ENCODE measurements around the gene MOCS1.

Gene MOCS1

GRCh38 chr6:39931607-39932006 lies 2.7 kb downstream of the MOCS1 start:
- Histone ChIP-seq H3K4me3 (ENCODE audit: low read depth in 1 of 2, low read length in 2 of 2) (no peak overlapping the region), H3K36me3 (ENCODE audit: insufficient read depth, low read length) (no peaks in the 10 kb centered on the region), H3K9me3 (ENCODE audit: low read length) (no peaks in the 10 kb centered on the region), H3K9ac (ENCODE audit: low read length) (no peak overlapping the region), H3K27ac (ENCODE audit: low read depth, low read length) (no peak overlapping the region), H3K27me3 (ENCODE audit: control insufficient read depth in 1 of 2, insufficient read depth in 2 of 2, low read length in 2 of 2) (no peaks in the 10 kb centered on the region), H3K4me1 (ENCODE audit: insufficient read depth, low read length) (peaks cover 21% of the 10 kb centered on the region)

- Histone ChIP-seq H3K9me3 (ENCODE audit: low read length) (no peaks in the 10 kb centered on the region), H3K27me3 (ENCODE audit: control insufficient read depth in 1 of 2, insufficient read depth in 2 of 2, low read length in 2 of 2) (no peaks in the 10 kb centered on the region), H3K36me3 (ENCODE audit: insufficient read depth, low read length) (peaks cover 2% of the 10 kb centered on the region), H3K9ac (ENCODE audit: low read length) (no peak overlapping the region), H3K4me1 (ENCODE audit: insufficient read depth, low read length) (peaks cover 21% of the 10 kb centered on the region), H3K27ac (ENCODE audit: low read depth, low read length) (no peak overlapping the region), H3K4me3 (ENCODE audit: low read depth in 1 of 2, low read length in 2 of 2) (no peak overlapping the region)
Measured at GRCh38 chr6:39930540-39930939, 3.7 kb downstream of the MOCS1 start.

GRCh38 chr6:39929733-39930461 lies 4.4 kb downstream of the MOCS1 start:
- peaks cover 18% of the 10 kb centered on the region for H3K4me1 ChIP-seq (ENCODE audit: insufficient read depth, low read length)
- H3K9ac ChIP-seq (ENCODE audit: low read length): no peak overlapping the region
- H3K27me3 ChIP-seq (ENCODE audit: control insufficient read depth in 1 of 2, insufficient read depth in 2 of 2, low read length in 2 of 2): no peaks in the 10 kb centered on the region
- no peak overlapping the region for H3K4me3 ChIP-seq (ENCODE audit: low read depth in 1 of 2, low read length in 2 of 2)
- peaks cover 5% of the 10 kb centered on the region for H3K36me3 ChIP-seq (ENCODE audit: insufficient read depth, low read length)
- no peaks in the 10 kb centered on the region for H3K9me3 ChIP-seq (ENCODE audit: low read length)
- no peak overlapping the region for H3K27ac ChIP-seq (ENCODE audit: low read depth, low read length)

- peaks cover 13% of the 10 kb centered on the region for H3K4me1 ChIP-seq (ENCODE audit: insufficient read depth, low read length)
Measured at GRCh38 chr6:39929039-39929732, 5.1 kb downstream of the MOCS1 start.

GRCh38 chr6:39927159-39927558 lies 7.1 kb downstream of the MOCS1 start:
- no peak overlapping the region for H3K9ac ChIP-seq (ENCODE audit: low read length)
- H3K36me3 ChIP-seq (ENCODE audit: insufficient read depth, low read length): peaks cover 5% of the 10 kb centered on the region
- no peaks in the 10 kb centered on the region for H3K27me3 ChIP-seq (ENCODE audit: control insufficient read depth in 1 of 2, insufficient read depth in 2 of 2, low read length in 2 of 2)
- no peaks in the 10 kb centered on the region for H3K9me3 ChIP-seq (ENCODE audit: low read length)
- no peak overlapping the region for H3K27ac ChIP-seq (ENCODE audit: low read depth, low read length)
- H3K4me1 ChIP-seq (ENCODE audit: insufficient read depth, low read length): no peaks in the 10 kb centered on the region
- no peak overlapping the region for H3K4me3 ChIP-seq (ENCODE audit: low read depth in 1 of 2, low read length in 2 of 2)

More at GRCh38 chr6:39929039-39929732, 5.1 kb downstream of the MOCS1 start:
- Histone ChIP-seq H3K9me3 (ENCODE audit: low read length) (no peaks in the 10 kb centered on the region), H3K36me3 (ENCODE audit: insufficient read depth, low read length) (peaks cover 5% of the 10 kb centered on the region), H3K4me3 (ENCODE audit: low read depth in 1 of 2, low read length in 2 of 2) (no peak overlapping the region), H3K9ac (ENCODE audit: low read length) (no peak overlapping the region), H3K27ac (ENCODE audit: low read depth, low read length) (no peak overlapping the region), H3K27me3 (ENCODE audit: control insufficient read depth in 1 of 2, insufficient read depth in 2 of 2, low read length in 2 of 2) (no peaks in the 10 kb centered on the region)

GRCh38 chr6:39926668-39927067 lies 7.6 kb downstream of the MOCS1 start:
- H3K4me1 ChIP-seq (ENCODE audit: insufficient read depth, low read length): no peaks in the 10 kb centered on the region
- no peaks in the 10 kb centered on the region for H3K27me3 ChIP-seq (ENCODE audit: control insufficient read depth in 1 of 2, insufficient read depth in 2 of 2, low read length in 2 of 2)
- no peak overlapping the region for H3K27ac ChIP-seq (ENCODE audit: low read depth, low read length)
- H3K4me3 ChIP-seq (ENCODE audit: low read depth in 1 of 2, low read length in 2 of 2): no peak overlapping the region
- no peaks in the 10 kb centered on the region for H3K9me3 ChIP-seq (ENCODE audit: low read length)
- no peak overlapping the region for H3K9ac ChIP-seq (ENCODE audit: low read length)
- H3K36me3 ChIP-seq (ENCODE audit: insufficient read depth, low read length): peaks cover 5% of the 10 kb centered on the region

GRCh38 chr6:39925931-39926290 lies 8.4 kb downstream of the MOCS1 start:
- H3K27me3 ChIP-seq (ENCODE audit: control insufficient read depth in 1 of 2, insufficient read depth in 2 of 2, low read length in 2 of 2): no peaks in the 10 kb centered on the region
- H3K27ac ChIP-seq (ENCODE audit: low read depth, low read length): no peak overlapping the region
- H3K36me3 ChIP-seq (ENCODE audit: insufficient read depth, low read length): peaks cover 5% of the 10 kb centered on the region
- no peak overlapping the region for H3K9ac ChIP-seq (ENCODE audit: low read length)
- H3K4me1 ChIP-seq (ENCODE audit: insufficient read depth, low read length): no peaks in the 10 kb centered on the region
- no peaks in the 10 kb centered on the region for H3K9me3 ChIP-seq (ENCODE audit: low read length)
- H3K4me3 ChIP-seq (ENCODE audit: low read depth in 1 of 2, low read length in 2 of 2): no peak overlapping the region

- no peaks in the 10 kb centered on the region for H3K9me3 ChIP-seq (ENCODE audit: low read length)
- H3K4me1 ChIP-seq (ENCODE audit: insufficient read depth, low read length): no peaks in the 10 kb centered on the region
- peaks cover 5% of the 10 kb centered on the region for H3K36me3 ChIP-seq (ENCODE audit: insufficient read depth, low read length)
Measured at GRCh38 chr6:39925191-39925930, 8.9 kb downstream of the MOCS1 start.

GRCh38 chr6:39924283-39924682 lies 10.0 kb downstream of the MOCS1 start:
- Histone ChIP-seq H3K4me3 (ENCODE audit: low read depth in 1 of 2, low read length in 2 of 2) (no peak overlapping the region), H3K9me3 (ENCODE audit: low read length) (no peaks in the 10 kb centered on the region), H3K9ac (ENCODE audit: low read length) (no peak overlapping the region), H3K4me1 (ENCODE audit: insufficient read depth, low read length) (no peaks in the 10 kb centered on the region), H3K27ac (ENCODE audit: low read depth, low read length) (no peak overlapping the region), H3K27me3 (ENCODE audit: control insufficient read depth in 1 of 2, insufficient read depth in 2 of 2, low read length in 2 of 2) (no peaks in the 10 kb centered on the region), H3K36me3 (ENCODE audit: insufficient read depth, low read length) (peaks cover 5% of the 10 kb centered on the region)

More at GRCh38 chr6:39925191-39925930, 8.9 kb downstream of the MOCS1 start:
- Histone ChIP-seq H3K4me3 (ENCODE audit: low read depth in 1 of 2, low read length in 2 of 2) (no peak overlapping the region), H3K9ac (ENCODE audit: low read length) (no peak overlapping the region), H3K27ac (ENCODE audit: low read depth, low read length) (no peak overlapping the region), H3K27me3 (ENCODE audit: control insufficient read depth in 1 of 2, insufficient read depth in 2 of 2, low read length in 2 of 2) (no peaks in the 10 kb centered on the region)

- Histone ChIP-seq H3K4me1 (ENCODE audit: insufficient read depth, low read length) (no peaks in the 10 kb centered on the region), H3K27me3 (ENCODE audit: control insufficient read depth in 1 of 2, insufficient read depth in 2 of 2, low read length in 2 of 2) (no peaks in the 10 kb centered on the region), H3K36me3 (ENCODE audit: insufficient read depth, low read length) (peaks cover 5% of the 10 kb centered on the region), H3K9me3 (ENCODE audit: low read length) (no peaks in the 10 kb centered on the region), H3K4me3 (ENCODE audit: low read depth in 1 of 2, low read length in 2 of 2) (no peak overlapping the region), H3K27ac (ENCODE audit: low read depth, low read length) (no peak overlapping the region), H3K9ac (ENCODE audit: low read length) (no peak overlapping the region)
Measured at GRCh38 chr6:39923861-39924260, 10.4 kb downstream of the MOCS1 start.

- Histone ChIP-seq H3K4me3 (ENCODE audit: low read depth in 1 of 2, low read length in 2 of 2) (no peak overlapping the region), H3K9ac (ENCODE audit: low read length) (no peak overlapping the region), H3K27ac (ENCODE audit: low read depth, low read length) (no peak overlapping the region), H3K4me1 (ENCODE audit: insufficient read depth, low read length) (no peaks in the 10 kb centered on the region), H3K27me3 (ENCODE audit: control insufficient read depth in 1 of 2, insufficient read depth in 2 of 2, low read length in 2 of 2) (no peaks in the 10 kb centered on the region), H3K36me3 (ENCODE audit: insufficient read depth, low read length) (peaks cover 5% of the 10 kb centered on the region), H3K9me3 (ENCODE audit: low read length) (no peaks in the 10 kb centered on the region)
Measured at GRCh38 chr6:39923394-39923793, 10.9 kb downstream of the MOCS1 start.
